GM18907 (cell line): ENCODE measurements around the gene SEZ6.

ENCODE experiments used
- ATAC-seq: cut with Tn5 transposase; IDR thresholded peaks from one replicate; pipeline ENCODE4 v1.9.1; 2021; ENCODE audit warnings: mild to moderate bottlenecking, moderate library complexity; ENCODE audit not compliant: unreplicated experiment

The SEZ6 gene

GRCh38 chr17:28907709-28908475, 97.9 kb downstream of the SEZ6 start:
- no peak for ATAC-seq

GRCh38 chr17:28906706-28907438, 99.0 kb downstream of the SEZ6 start:
- ATAC-seq = no peak

GRCh38 chr17:28906276-28906675, 99.6 kb downstream of the SEZ6 start:
- ATAC-seq = no peak
